CD4-positive, alpha-beta T cell treated with Interleukin-21 for 1 hour (primary cell): ENCODE measurements around the gene MCF2L2.

Experiments used
- DNase-seq: peaks from one replicate; pipeline ENCODE4 v3.0.0-alpha.2; 2020

MCF2L2 gene

DNA sequence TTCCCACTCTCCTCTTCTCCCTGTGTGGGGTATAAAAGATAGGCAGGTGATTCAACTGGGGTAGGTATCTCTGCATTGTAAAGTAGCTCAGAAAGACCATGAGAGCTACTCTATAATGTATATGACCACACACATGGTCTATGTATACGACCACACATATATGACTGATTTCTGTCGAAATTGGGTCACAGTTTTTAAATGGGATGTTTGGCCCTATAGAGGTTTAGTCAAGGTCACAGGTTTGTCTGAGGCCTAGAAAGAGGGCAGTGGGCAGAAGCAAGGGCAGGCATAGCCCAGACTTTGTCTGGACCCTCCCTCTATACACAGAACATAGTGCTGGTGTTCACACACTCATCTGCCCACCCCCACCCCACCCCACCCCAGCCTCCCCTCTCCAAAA lies 270.3 kb downstream of the MCF2L2 start:
- DNase-seq: no peak

DNA sequence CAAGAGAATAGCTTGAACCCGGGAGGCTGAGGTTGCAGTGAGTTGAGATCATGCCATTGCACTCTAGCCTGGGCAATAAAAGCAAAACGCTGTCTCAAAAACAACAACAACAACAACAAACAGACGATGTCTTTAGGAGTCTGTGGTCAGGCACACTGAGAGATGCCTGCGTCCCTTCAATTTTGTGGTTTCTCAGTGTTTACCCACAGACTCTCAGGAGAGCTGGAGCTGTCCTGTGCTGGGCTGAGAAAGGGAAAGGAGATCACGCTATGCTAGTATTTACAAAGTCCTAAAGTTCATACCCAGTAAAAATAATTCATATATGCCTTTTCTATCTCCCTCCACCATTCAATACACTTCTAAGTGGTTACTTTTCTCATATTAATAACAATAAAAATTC lies 272.2 kb downstream of the MCF2L2 start:
- no peak for DNase-seq

DNA sequence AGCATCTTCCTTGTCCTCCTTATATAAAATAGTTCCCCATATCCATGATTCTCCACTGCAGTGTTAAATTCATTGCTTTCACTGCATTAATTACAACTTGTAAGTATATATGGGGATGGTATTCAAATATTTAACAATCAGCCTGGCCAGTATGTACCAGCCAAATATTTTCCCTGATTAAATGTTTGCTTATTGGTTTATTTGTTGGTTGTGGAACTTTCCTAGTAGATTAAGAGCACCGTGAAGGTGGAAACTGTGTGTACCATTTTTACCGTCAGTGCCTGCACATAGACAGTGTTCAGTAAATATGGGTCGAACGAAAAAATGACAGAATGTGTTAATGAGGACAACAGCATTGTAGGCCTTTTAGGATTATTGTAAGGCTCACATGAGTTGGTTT lies 272.9 kb downstream of the MCF2L2 start:
- no peak for DNase-seq

GRCh38 chr3:183153210-183153950 lies 275.0 kb downstream of the MCF2L2 start:
- no peak for DNase-seq

DNA sequence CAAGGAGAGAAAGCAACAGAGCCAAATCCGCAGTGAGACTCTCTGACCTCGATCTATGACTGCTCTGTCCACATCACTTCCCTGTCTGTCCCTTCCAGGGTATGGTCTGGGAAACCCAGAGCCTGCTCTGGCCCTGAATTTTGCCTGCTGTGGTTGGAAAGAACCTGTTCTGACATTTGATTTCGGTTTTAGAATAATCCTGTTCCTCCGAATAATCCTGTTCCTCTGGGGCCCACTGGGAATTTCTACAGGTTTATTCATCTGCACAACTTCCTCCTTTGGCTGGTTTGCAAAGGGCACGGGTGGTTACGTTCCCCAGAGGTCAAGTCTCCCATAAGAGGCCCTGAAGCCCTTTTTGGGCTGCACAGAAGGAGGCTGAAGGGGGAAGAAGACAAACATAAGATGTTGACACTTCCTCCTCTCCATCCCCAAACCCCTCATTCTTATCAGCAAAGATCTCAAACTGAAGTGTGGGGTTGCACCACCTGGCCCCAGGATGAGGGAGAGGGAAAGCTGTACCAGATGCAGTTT lies 276.5 kb downstream of the MCF2L2 start:
- no peak for DNase-seq

DNA sequence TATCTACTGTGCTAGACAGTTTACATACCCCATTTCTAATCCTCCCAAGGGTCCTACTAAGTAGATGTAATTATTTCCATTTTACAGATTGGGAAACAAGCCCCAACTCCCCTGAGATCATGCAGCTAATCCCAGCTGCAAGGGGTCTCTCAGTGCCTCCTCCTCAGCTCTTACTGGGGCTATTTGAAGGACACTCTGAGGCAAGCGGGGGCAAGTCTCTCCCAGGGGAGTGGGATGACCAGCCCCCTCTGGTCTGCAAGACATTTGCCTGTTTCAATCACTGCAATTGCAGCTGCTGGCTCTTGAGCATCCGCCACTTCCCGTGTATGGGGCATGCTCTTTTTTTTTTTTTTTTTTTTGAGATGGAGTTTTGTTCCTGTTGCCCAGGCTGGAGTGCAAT lies 277.3 kb downstream of the MCF2L2 start:
- DNase-seq: no peak

DNA sequence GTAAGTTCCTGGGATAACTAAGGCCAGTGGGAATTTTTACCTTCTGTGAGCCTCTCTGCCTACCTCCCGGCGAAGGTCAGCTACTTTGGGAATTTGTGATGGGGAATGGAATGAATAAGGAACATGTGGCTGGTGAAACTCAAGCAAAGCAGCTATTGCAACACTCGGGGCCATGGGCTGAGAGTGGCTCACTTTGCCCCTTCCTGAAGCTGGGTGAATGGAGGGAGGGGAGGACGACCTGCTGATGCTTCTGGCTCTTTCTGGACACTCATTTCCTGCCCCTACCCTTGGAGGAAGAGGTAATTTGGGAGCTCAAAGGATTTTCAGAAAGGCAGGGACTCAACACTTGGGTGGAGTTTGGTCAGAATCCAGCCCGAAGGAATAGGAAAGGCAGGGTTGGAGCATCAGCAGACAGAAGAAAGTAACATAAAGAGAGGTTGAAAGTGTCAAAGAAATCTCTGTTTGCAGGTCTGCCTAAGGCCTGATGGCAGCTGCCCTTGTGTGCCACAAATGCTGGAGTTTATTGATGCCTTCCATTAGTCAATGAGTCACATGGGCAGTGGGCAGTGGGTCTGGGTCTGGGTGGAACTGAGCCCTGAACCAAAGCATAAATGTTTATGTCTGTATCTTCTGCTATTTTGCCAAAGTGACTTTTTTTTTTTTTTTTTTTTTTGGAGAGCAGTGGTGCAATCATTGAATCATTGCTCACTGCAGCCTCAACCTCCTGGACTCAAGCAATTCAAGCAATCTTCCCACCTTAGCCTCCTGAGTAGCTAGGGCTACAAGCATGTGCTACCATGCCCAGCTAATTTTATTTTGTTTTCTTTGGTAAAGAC lies 278.3 kb downstream of the MCF2L2 start:
- DNase-seq: no peak

- DNase-seq: no peak
Observed at GRCh38 chr3:183148056-183148455, 280.4 kb downstream of the MCF2L2 start.

DNA sequence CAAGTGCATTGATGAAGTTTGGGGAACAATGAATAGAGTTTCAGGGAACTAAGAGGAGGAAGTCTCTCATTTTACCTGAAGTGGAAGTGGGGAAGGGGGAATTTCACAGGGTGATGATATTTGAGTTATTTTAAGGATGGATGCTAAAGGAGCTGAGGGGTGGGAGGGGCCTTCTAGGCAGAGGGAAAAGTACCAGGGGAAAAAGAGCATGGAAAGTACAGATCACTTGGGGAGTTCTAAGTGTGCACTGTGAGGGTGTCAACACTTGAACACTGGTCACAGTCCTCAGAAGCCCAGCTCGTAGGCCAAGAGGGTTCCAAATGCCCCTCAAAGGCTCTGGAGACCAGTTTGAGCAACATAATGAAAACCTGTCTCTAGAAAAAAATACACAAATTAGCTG lies 284.1 kb downstream of the MCF2L2 start:
- no peak for DNase-seq

GRCh38 chr3:183142199-183142598 lies 286.2 kb downstream of the MCF2L2 start:
- DNase-seq: no peak

GRCh38 chr3:183134844-183135243 lies 293.6 kb downstream of the MCF2L2 start:
- DNase-seq: no peak

GRCh38 chr3:183132409-183132808 lies 296.0 kb downstream of the MCF2L2 start:
- DNase-seq: no peak

- DNase-seq: no peak
Observed at GRCh38 chr3:183131735-183132134, 296.7 kb downstream of the MCF2L2 start.

- DNase-seq: no peak
Observed at GRCh38 chr3:183131186-183131725, 297.2 kb downstream of the MCF2L2 start.

GRCh38 chr3:183129243-183129642 lies 299.2 kb downstream of the MCF2L2 start:
- no peak for DNase-seq

DNA sequence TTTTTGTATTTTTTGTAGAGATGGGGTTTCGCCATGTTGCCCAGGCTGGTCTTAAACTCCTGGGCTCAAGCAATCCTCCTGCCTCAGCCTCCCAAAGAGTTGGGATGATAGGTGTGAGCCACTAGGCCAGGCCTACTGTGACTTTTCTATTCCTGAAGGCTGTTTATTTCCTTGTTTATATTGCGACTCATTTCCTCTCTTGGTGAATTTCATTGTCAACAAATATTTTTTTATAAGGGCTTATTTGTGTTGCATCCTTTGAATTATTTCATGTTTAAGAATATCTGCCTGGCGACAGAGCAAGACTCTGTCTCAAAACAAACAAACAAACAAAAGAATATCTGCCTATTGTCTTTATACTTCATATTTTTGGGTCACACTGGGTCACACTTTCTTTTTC lies 299.7 kb downstream of the MCF2L2 start:
- no peak for DNase-seq
